RWPE1 (cell line): ENCODE results near the gene PTPRD.

Experiments
- CTCF ChIA-PET: fragments of 350-600 bp; sonication (Branson Sonifier 250); formaldehyde crosslinking; extraction: SDS; loops from one replicate; lab custom pipeline; 2021; lab: Yijun Ruan, JAX
- POLR2A ChIA-PET: fragments of 400-600 bp; formaldehyde crosslinking; extraction: SDS; loops from one replicate; lab custom pipeline; 2020; ENCODE audit warnings: antibody characterized with exemption; ENCODE audit not compliant: low non-redundant PET; lab: Yijun Ruan, JAX
- DNase-seq: peaks from one replicate; pipeline ENCODE4 v3.0.0; 2012; ENCODE audit warnings: low spot score
- H3K27ac ChIP-seq: fragments of 450-650 bp; 2 replicates; pipeline ENCODE4 v1.5.1; 2017
- TF ChIP-seq, protein P1 (sequence below): fragments of 450-650 bp; conservative IDR thresholded peaks from 2 replicates; pipeline ENCODE4 v1.5.1; 2017; ENCODE audit warnings: low read depth, mild to moderate bottlenecking

Gene PTPRD

GRCh38 chr9:8750639-8751051, 1862.2 kb downstream of the PTPRD start:
- no peak for DNase-seq
- no peak overlapping the region for H3K27ac ChIP-seq
- TF ChIP-seq, protein P1, sequence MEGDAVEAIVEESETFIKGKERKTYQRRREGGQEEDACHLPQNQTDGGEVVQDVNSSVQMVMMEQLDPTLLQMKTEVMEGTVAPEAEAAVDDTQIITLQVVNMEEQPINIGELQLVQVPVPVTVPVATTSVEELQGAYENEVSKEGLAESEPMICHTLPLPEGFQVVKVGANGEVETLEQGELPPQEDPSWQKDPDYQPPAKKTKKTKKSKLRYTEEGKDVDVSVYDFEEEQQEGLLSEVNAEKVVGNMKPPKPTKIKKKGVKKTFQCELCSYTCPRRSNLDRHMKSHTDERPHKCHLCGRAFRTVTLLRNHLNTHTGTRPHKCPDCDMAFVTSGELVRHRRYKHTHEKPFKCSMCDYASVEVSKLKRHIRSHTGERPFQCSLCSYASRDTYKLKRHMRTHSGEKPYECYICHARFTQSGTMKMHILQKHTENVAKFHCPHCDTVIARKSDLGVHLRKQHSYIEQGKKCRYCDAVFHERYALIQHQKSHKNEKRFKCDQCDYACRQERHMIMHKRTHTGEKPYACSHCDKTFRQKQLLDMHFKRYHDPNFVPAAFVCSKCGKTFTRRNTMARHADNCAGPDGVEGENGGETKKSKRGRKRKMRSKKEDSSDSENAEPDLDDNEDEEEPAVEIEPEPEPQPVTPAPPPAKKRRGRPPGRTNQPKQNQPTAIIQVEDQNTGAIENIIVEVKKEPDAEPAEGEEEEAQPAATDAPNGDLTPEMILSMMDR: no peak
- CTCF ChIA-PET: no interaction called here
- POLR2A ChIA-PET: no interaction called here

DNA sequence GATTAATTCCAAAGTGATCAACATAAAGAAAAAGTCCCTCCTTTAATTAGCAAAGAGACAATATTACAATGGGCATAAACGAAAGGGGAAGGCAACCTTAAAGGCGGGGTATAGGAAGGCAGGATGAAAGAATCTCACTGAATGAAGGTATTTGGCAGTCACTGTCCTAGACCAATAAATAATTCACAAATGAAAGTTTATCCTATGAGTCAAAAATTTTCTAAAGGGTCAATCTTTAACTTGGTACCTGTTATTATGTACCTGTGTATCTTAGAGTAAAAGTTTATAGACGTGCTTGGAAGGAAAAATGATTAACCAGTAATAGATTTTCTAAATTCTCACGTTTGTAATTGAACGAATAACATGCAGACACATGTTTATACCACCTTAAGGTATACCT, 1867.5 kb downstream of the PTPRD start:
- TF ChIP-seq, protein P1: no peak
- POLR2A ChIA-PET: no interaction called here
- H3K27ac ChIP-seq: no peak overlapping the region
- CTCF ChIA-PET: no interaction called here
- no peak for DNase-seq

- no peak for DNase-seq
- POLR2A ChIA-PET: no interaction called here
- TF ChIP-seq, protein P1: no peak
- CTCF ChIA-PET: no interaction called here
- H3K27ac ChIP-seq: no peak overlapping the region
These were observed 1873.9 kb downstream of the PTPRD start for GRCh38 chr9:8738945-8739344.

GRCh38 chr9:8736805-8737204, 1876.0 kb downstream of the PTPRD start:
- no peak for DNase-seq
- H3K27ac ChIP-seq: no peak overlapping the region
- CTCF ChIA-PET: no interaction called here
- TF ChIP-seq, protein P1: no peak
- POLR2A ChIA-PET: no interaction called here

GRCh38 chr9:8734760-8735159, 1878.0 kb downstream of the PTPRD start:
- no peak for DNase-seq
- POLR2A ChIA-PET: no interaction called here
- no peak overlapping the region for H3K27ac ChIP-seq
- CTCF ChIA-PET: no interaction called here
- TF ChIP-seq, protein P1: no peak

DNA sequence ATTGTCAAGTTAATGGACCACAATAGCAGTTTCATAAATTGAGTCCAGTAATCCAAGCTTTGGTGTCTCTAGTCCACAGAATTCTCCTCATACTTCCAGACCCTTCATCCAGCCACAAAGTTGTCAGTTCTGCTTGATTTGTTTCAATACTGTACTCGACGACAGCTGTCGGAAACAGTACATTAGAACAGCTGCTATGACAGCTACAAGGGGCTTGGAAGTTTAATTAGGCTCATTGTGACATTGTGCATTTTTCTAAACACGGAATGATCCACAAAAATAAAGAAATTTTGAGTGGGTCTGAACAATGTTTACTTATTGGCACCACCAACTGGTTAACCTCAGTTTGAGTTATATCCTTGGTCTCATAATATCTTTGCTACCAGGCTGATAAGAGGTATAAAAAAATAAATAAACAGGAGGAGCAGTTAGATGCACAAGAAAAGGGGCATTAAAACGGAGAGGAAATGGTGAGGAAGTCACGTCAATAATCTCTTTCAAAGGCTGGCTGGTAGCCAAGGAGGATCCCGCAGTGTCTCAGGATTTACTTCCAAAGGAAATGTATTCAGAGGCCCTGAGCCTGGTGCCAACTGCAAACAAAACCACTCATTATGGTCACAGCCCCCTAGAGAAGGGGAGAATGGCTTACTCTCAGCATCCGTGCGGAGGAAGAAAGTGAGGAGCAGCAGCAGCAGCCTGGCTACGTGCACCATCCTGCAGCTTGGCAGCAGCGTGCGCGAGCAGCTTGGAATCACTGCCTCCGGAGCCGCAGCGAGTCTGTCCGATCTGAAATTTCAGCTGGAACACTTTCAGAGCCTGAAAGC, 1879.5 kb downstream of the PTPRD start:
- no peak for DNase-seq
- no peak overlapping the region for H3K27ac ChIP-seq
- TF ChIP-seq, protein P1: no peak
- ChIA-PET CTCF (no interaction called here), POLR2A (no interaction called here)
